ENCODE data around the gene DEXI.

DNA sequence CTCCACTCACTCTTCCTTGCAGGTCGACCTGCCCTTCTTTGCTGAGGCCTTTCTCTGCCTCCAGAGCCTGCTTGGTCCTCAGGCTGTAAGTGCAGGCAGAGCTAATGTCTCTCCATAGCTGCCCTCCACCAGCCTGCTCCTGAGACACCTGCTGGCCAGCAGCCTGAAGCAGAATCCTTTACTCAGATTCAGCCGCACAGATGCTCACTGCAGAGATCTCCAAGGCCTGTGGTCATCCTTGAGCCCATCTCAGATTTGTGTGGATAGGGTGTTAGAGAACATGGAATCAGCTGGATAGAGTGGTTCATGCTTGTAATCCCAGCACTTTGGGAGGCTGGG is 11.5 kb downstream of the DEXI start:
- TF ChIP-seq NR2C2 (CRISPR knock-in tag; IDR thresholded peaks at IDR 0.05; ENCODE audit: borderline replicate concordance) = no peak
- TF ChIP-seq, protein P1, sequence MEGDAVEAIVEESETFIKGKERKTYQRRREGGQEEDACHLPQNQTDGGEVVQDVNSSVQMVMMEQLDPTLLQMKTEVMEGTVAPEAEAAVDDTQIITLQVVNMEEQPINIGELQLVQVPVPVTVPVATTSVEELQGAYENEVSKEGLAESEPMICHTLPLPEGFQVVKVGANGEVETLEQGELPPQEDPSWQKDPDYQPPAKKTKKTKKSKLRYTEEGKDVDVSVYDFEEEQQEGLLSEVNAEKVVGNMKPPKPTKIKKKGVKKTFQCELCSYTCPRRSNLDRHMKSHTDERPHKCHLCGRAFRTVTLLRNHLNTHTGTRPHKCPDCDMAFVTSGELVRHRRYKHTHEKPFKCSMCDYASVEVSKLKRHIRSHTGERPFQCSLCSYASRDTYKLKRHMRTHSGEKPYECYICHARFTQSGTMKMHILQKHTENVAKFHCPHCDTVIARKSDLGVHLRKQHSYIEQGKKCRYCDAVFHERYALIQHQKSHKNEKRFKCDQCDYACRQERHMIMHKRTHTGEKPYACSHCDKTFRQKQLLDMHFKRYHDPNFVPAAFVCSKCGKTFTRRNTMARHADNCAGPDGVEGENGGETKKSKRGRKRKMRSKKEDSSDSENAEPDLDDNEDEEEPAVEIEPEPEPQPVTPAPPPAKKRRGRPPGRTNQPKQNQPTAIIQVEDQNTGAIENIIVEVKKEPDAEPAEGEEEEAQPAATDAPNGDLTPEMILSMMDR (CRISPR knock-in tag; IDR thresholded peaks at IDR 0.05) = peak; percentile 37
- no peak for TF ChIP-seq ZSCAN9 (CRISPR knock-in tag; IDR thresholded peaks at IDR 0.05; ENCODE audit: borderline replicate concordance)
- TF ChIP-seq EP300 (IDR thresholded peaks at IDR 0.05; ENCODE audit: low read depth in 2 of 2, low read length in 2 of 2) = no peak
- no peak for TF ChIP-seq EP300 (CRISPR knock-in tag; IDR thresholded peaks at IDR 0.05; ENCODE audit: borderline replicate concordance)
- no peak for TF ChIP-seq SRF (IDR thresholded peaks at IDR 0.05; ENCODE audit: low read depth, low read length)
- TF ChIP-seq, protein P2, sequence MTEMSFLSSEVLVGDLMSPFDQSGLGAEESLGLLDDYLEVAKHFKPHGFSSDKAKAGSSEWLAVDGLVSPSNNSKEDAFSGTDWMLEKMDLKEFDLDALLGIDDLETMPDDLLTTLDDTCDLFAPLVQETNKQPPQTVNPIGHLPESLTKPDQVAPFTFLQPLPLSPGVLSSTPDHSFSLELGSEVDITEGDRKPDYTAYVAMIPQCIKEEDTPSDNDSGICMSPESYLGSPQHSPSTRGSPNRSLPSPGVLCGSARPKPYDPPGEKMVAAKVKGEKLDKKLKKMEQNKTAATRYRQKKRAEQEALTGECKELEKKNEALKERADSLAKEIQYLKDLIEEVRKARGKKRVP (CRISPR knock-in tag; IDR thresholded peaks at IDR 0.05) = no peak
